Epithelial cell of proximal tubule (primary cell): ENCODE measurements around the gene GJB4. TPM values are rescaled to one million over a fixed set of nuclear protein-coding genes. Genes with fewer than 3 reads are reported as not detected.

Experiments
- DNase-seq: peaks from one replicate; pipeline ENCODE4 v3.0.0-alpha.2; 2011; ENCODE audit warnings: low read depth
- H3K4me3 ChIP-seq: 2 replicates; pipeline ENCODE4 v1.5.1; 2011; ENCODE audit warnings: low read depth, mild to moderate bottlenecking, low read length
- total RNA-seq: library from RNA; depleted of rRNA; stranded (reverse); fragments of >200 nt; gene quantifications from 2 replicates; pipeline ENCODE4 v1.2.3, GENCODE V29; 2015
- TF ChIP-seq, protein P1 (sequence below): conservative IDR thresholded peaks from 2 replicates; pipeline ENCODE4 v1.5.1; 2012; ENCODE audit warnings: low read depth, mild to moderate bottlenecking, low read length

The GJB4 gene
- total RNA-seq, 1 donor from 2014 or later = 2.9 TPM

DNA sequence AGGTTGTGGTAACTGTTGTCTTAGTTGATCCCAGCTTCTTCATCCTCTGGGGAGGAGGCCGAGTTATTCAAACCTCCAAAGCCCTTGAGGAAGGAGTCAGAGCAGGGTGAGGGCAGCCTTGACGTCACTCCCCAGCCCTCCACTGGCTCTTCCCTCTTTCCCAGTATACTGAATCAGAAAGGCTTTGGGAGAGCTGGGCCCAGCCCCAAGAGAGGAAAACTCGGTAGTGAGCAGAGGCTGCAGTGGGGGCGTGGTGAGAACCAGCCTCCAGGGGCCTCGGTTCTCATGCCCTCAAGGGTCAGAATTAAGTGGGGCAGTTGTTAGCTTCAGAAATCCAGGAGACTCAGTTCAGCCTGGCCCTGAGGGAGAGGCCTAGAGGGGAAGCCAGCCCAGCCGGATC lies 31.4 kb downstream of the GJB4 start:
- no peak overlapping the region for H3K4me3 ChIP-seq
- TF ChIP-seq, protein P1, sequence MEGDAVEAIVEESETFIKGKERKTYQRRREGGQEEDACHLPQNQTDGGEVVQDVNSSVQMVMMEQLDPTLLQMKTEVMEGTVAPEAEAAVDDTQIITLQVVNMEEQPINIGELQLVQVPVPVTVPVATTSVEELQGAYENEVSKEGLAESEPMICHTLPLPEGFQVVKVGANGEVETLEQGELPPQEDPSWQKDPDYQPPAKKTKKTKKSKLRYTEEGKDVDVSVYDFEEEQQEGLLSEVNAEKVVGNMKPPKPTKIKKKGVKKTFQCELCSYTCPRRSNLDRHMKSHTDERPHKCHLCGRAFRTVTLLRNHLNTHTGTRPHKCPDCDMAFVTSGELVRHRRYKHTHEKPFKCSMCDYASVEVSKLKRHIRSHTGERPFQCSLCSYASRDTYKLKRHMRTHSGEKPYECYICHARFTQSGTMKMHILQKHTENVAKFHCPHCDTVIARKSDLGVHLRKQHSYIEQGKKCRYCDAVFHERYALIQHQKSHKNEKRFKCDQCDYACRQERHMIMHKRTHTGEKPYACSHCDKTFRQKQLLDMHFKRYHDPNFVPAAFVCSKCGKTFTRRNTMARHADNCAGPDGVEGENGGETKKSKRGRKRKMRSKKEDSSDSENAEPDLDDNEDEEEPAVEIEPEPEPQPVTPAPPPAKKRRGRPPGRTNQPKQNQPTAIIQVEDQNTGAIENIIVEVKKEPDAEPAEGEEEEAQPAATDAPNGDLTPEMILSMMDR = no peak
- no peak for DNase-seq

DNA sequence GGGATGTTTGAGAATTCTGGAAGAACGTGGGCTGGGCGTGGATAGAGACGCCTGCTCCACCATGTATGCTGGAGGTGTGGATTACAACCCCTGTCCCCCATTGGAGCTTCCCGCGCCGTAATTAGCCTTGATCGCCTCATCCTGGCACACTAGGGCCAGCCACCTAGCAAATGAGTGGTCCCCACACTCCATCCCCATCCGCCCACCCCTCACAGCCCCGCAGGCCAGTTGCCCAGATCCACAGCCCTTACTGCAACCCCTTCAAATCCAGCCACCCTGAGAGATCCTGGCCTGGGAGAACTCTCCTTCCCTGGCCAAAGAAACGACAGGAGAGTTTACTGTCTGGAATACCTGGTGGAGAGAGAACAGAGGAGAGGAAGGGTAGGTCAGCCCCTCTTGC lies 32.9 kb downstream of the GJB4 start:
- H3K4me3 ChIP-seq = no peak overlapping the region
- DNase-seq = no peak
- TF ChIP-seq, protein P1 = no peak

DNA sequence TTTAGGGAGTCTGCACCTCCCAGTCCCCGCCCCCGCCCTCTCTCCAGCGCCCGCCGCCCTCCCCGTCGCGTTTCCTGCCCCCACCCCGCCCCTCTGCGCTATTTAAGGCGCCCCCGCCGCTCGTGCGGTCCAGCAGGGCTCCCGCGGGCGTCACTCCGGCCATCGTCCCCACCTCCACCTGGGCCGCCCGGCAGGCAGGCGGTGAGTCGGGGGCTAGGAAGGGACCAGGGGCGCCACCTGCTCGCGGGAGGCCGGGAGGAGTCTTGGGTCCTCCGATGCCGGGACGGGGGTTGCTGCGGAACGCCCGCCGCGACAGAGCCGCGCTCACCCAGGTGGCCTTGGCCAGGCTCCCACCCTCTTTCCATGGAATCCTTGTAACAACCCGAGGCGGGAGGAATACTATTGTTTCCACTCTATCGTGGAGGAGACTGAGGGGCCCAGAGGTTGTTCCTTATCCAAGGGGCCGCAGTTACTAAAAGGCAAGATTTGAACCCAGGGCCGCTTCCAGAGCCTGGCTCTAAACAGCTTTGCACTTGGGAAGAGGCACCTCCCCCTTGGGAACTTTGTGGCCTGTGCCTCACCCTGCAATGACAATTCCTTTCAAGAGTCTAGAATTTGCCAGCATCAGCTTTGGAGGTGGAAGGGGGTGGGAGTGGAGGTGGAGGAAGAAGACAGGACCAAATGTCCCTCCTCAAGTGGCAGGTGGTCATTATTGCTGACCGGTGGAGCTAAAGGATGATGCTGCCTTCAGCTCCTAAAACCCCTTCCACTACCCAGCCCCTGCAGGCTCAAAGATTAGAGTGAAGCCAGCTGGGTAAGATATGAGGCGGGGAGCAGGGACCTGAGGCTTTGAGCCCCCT lies 33.6 kb downstream of the GJB4 start, which contains the start of gene GJA4:
Gene GJA4 (plus strand): TSS at position 132 of the 860 bp plus-strand sequence. CDS start 1,215 bp downstream, outside the sequence.
- no peak for DNase-seq
- no peak within 1 kb of the TSS for H3K4me3 ChIP-seq
- TF ChIP-seq, protein P1 = no peak

DNA sequence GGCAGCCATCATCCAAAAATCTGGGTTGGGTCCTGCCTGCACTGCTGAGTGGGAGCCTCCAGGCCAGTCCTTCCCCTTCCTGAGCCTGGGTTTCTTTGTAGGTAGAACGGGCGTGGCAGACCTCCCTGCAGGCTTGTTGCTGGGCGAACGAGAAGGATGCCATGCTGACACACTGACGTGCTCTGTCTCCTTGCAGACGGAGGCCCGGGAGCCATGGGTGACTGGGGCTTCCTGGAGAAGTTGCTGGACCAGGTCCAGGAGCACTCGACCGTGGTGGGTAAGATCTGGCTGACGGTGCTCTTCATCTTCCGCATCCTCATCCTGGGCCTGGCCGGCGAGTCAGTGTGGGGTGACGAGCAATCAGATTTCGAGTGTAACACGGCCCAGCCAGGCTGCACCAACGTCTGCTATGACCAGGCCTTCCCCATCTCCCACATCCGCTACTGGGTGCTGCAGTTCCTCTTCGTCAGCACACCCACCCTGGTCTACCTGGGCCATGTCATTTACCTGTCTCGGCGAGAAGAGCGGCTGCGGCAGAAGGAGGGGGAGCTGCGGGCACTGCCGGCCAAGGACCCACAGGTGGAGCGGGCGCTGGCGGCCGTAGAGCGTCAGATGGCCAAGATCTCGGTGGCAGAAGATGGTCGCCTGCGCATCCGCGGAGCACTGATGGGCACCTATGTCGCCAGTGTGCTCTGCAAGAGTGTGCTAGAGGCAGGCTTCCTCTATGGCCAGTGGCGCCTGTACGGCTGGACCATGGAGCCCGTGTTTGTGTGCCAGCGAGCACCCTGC lies 34.7 kb downstream of the GJB4 start:
- no peak for DNase-seq
- H3K4me3 ChIP-seq = no peak overlapping the region
- TF ChIP-seq, protein P1 = no peak

DNA sequence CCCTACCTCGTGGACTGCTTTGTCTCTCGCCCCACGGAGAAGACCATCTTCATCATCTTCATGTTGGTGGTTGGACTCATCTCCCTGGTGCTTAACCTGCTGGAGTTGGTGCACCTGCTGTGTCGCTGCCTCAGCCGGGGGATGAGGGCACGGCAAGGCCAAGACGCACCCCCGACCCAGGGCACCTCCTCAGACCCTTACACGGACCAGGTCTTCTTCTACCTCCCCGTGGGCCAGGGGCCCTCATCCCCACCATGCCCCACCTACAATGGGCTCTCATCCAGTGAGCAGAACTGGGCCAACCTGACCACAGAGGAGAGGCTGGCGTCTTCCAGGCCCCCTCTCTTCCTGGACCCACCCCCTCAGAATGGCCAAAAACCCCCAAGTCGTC lies 35.2 kb downstream of the GJB4 start:
- no peak overlapping the region for H3K4me3 ChIP-seq
- no peak for DNase-seq
- TF ChIP-seq, protein P1 = no peak

DNA sequence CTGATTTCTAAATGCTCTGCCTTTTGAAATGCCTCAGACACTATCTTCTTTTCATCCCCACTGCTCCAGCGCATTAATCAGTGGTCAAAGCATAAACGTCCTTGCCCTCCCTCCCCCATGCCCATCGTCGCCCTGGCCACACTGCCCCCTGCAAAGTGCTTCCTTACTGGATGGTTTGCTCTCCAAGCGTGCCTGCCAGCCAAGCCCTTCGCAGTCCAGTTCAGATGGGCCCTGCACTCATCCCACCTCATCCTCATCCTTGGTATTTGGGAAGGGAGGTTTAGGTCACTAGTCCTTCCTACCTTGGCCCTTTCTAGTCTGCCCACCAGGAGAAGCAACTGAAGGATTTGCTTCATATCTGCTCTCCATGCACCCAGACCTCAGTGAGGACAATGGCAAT lies 36.4 kb downstream of the GJB4 start:
- DNase-seq = no peak
- no peak overlapping the region for H3K4me3 ChIP-seq
- TF ChIP-seq, protein P1 = no peak
